NCI-H1694 (cell line): ENCODE results near the gene KLHL34.

ENCODE experiments used
- DNase-seq: peaks from one replicate; lab custom pipeline; 2025; lab: John Stamatoyannopoulos, UW

Gene KLHL34

DNA sequence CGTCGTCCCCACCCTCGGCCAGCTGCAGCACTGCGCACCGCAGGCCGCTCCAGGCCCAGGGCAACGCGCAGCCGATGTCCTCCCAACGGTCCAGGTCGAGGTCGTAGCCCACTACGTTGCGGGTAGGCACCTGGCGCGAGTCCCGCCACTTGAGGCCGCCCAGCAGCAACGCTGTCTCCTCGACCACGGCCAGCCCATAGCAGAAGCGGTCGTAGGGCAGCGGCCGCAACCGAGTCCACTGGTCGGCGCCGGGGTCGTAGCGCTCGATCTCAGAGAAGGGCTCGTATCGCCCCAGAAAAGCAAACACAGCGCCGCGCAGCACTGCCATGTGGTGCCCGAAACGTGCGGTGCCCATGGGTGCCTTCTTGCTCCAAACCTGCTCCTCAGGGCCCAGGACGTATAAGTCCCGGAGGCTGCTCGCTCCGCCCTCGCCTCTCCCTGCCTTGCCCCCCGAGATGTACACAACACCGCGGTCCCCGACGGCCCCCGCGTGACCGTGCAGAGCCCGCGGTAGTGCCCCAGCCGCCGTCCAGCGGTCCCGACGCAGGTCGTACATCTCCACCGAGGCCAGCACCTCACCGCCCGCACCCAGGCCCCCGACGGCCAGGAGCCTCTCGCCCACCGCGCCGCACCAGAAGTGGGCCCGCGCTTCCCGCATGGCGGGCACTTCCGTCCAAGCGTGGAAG lies 2.1 kb downstream of the KLHL34 start:
- no peak for DNase-seq

DNA sequence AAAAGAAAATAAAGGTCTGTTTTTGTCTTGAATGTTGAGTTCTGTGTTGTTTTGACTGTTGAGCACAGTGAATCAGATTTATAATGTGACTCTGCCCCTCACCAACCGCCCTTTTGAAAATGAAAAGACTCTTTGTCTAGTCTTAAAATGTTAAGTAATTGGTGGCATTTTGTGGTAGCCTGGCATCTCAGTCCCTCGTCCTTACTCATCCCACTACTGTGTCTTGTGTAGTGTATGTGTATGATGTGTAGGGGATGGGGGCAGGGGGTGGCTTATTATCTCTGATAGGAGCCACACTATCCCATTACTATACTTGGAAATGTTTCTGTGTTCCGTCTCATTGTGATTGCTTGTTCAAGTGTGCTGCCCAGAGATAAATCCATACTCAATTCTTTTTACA lies 12.2 kb downstream of the KLHL34 start:
- DNase-seq, result no peak

DNA sequence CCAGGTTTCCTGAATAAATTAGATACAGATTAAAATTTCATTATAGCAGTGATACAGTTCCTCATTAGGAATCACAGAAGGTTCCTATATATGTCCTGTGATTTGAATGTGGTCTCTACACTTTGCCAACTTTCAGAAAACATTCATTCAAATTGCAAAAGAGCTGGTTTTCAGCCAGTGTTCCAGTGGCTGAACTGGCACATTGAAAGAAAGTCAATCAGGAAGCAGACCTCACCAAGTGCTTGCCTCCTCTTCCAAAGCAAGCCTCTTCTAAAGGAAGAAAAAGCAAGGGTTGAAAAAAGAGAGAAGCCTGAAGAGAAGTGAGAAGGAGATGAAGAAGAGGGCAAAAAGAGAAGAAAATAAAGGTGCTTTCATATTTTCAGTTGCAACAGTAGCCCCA lies 12.7 kb downstream of the KLHL34 start:
- no peak for DNase-seq

GRCh38 chrX:21639775-21640174 lies 18.4 kb downstream of the KLHL34 start:
- DNase-seq, result no peak

DNA sequence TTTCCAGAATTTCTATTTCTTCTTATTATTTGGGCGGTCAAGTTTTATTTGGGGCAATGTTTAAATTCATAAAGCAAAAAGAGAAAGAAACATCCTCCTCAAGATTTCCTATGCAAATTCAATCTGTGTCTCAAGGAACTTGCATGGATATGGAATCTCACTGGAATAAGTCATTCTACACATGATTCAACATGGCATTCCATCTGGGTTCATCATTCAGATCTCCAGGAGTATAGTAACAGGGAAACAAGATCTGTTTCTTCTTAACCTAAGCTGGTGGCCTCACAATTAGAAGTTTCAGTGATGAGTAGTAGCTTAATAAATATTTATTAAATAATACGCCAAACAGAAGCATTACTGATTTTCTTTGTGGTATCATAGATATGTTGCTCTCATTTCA lies 19.8 kb downstream of the KLHL34 start:
- no peak for DNase-seq

DNA sequence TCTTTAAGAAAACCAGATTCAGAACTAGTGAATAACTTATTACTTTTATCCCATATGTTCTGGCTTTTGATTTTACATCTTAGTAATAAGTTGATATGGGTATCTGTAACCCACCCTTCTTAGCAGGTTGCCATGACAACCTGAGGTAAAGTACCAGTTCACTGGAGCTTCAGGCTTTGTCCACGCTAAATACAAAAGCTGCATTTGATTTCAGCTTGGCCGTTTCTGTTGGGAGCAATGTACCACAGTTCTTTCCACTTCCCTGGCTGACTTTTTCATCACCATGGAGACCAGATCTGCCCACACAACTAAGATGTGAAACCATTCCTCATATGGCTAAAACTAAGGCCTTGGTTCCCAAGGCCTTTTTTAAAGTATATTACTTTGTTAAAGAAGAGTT lies 26.1 kb downstream of the KLHL34 start:
- no peak for DNase-seq

DNA sequence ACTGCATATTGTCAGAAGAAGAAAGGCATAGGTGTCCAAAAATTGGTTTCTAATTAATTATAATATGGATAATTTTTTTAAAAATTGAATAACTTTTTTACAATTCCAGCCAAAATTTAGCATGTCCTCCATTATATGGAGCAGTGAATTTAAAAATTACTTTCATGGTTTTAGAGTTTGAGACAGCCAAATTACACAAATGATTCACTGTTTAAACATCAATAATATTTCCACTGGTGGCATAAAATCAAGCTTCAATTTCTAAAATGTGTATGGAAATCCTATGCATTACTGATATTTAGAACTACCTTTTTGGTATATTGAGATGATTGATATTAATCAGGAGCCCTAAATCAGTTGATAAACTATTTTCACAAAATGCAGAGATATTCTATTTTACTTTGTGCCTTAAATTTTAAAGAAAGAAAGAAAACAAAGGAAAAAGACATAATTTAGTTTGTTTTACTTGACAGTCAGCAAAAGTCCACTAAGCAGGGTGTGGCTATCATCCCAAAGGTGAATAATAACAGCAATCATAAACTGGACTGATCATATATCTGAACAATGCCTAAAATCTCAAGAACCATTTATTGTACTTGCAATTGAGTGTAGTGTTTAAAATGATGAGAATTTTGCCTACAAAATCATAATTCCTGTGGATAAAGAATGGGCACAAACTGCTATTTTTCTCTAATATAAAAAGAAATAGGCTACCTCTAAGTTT lies 34.2 kb downstream of the KLHL34 start:
- DNase-seq, result no peak

- DNase-seq, result no peak
Measured at GRCh38 chrX:21620234-21620633, 37.9 kb downstream of the KLHL34 start.

- DNase-seq, result no peak
Measured at GRCh38 chrX:21616386-21616785, 41.7 kb downstream of the KLHL34 start.

DNA sequence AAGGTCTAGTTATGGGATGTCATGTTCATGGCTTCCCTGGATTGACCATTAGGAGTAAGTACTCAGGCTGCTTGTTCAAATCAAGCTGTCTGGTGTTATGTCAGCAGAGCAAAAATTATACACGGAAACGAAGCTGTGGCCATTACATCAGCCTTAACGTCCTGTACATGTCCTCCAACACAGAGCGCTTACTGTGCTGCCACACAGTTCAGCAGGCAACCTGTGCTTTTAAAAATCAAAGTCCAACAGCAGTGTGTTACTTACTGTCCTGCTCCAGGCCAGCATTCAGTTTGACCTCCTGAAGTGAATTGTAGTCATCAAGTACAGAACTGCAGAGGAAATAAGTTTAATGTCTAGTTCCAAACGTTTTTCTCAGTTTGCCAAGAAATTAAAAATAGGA lies 46.0 kb downstream of the KLHL34 start:
- DNase-seq, result no peak

DNA sequence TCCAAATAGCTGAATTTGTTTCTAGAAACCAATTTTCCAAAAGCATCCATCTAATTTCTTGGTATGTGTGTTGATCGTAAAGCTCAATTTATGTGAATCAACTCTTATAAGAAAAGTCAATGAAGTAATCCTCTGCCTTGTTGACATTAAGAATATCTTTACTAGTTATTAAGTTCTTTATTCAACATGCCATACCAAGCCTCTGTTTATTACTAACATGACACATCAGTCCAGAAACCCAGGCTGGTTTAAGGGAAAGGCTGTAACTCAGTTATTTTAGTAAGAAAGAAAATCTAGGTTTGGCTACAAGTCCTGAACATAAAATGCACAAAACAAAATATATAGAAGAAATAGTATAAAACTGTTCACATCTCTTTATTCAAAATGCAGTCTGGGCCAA lies 48.0 kb downstream of the KLHL34 start:
- no peak for DNase-seq

DNA sequence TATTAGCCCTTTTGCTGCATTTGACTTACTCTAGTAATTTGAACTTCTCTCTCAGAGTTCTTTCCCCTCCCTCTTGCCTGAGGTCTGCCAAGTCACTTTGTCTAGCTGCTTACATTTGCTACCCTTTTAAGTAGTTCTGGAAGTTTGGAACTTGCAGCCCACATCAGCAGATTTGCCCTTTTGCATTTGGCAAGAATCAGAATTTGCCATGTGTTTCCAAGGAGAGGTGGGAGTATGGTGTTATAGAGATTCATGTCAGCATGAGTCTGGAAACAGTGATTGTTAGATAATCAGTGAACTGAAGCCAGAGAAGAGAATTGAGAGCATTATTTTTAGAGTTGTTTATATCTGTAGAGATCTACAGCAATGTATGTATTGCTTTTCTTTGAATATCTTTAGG lies 52.1 kb downstream of the KLHL34 start:
- DNase-seq, result no peak
